Measurements from ENCODE around the gene NCOR2.

GRCh38 chr12:124599074-124599999, 31.9 kb upstream of the NCOR2 start:
- TF ChIP-seq TOX (CRISPR knock-in tag; IDR thresholded peaks at IDR 0.05; ENCODE audit: borderline replicate concordance): no peak
- no peak for TF ChIP-seq ZFP30 (CRISPR knock-in tag; IDR thresholded peaks at IDR 0.05)
- no peak for TF ChIP-seq TCF4 (CRISPR knock-in tag; IDR thresholded peaks at IDR 0.05; ENCODE audit: borderline replicate concordance)
- TF ChIP-seq ARNTL (CRISPR knock-in tag; IDR thresholded peaks at IDR 0.05; ENCODE audit: borderline replicate concordance, low read depth): no peak
- no peak for TF ChIP-seq CREB5 (CRISPR knock-in tag; IDR thresholded peaks at IDR 0.05; ENCODE audit: low read depth)
- TF ChIP-seq ZNF565 (CRISPR knock-in tag; conservative IDR thresholded peaks at IDR 0.05; ENCODE audit: low read depth): no peak
- TF ChIP-seq, protein P1, sequence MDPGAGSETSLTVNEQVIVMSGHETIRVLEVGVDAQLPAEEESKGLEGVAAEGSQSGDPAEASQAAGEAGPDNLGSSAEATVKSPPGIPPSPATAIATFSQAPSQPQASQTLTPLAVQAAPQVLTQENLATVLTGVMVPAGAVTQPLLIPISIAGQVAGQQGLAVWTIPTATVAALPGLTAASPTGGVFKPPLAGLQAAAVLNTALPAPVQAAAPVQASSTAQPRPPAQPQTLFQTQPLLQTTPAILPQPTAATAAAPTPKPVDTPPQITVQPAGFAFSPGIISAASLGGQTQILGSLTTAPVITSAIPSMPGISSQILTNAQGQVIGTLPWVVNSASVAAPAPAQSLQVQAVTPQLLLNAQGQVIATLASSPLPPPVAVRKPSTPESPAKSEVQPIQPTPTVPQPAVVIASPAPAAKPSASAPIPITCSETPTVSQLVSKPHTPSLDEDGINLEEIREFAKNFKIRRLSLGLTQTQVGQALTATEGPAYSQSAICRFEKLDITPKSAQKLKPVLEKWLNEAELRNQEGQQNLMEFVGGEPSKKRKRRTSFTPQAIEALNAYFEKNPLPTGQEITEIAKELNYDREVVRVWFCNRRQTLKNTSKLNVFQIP (CRISPR knock-in tag; IDR thresholded peaks at IDR 0.05; ENCODE audit: borderline replicate concordance, low read depth): no peak
- no peak for TF ChIP-seq GLIS3 (CRISPR knock-in tag; IDR thresholded peaks at IDR 0.05)
